Caco-2 (cell line): ENCODE data around the gene VN1R5. TPM values are rescaled to one million over a fixed set of nuclear protein-coding genes. Genes with fewer than 3 reads are reported as not detected.

Experiments used
- BruUV-seq: library from RNA; stranded (reverse); fragments of 400-500 nt; replicated peaks from 2 replicates; lab custom pipeline; 2021; lab: Mats Ljungman, UMichigan
- CTCF ChIA-PET: fragments of 300-600 bp; sonication (Branson Sonifier 250); formaldehyde crosslinking; loops from one replicate; lab custom pipeline; 2022; ENCODE audit warnings: antibody characterized with exemption; lab: Charles Lee
- POLR2A ChIA-PET: fragments of 300-600 bp; sonication (Branson Sonifier 250); formaldehyde crosslinking; loops from one replicate; lab custom pipeline; 2022; ENCODE audit warnings: antibody characterized with exemption; lab: Charles Lee
- DNase-seq, 2 experiments: peaks; one replicate each; pipeline versions ENCODE4 v3.0.0 to v3.0.0-alpha.2; 2020 to 2022
- H3K27me3 ChIP-seq: replicated peaks from 2 replicates; pipeline ENCODE4 v1.6.0; 2011; ENCODE audit warnings: low read length; ENCODE audit not compliant: control insufficient read depth, insufficient read depth
- H3K36me3 ChIP-seq: 2 replicates; pipeline ENCODE4 v1.5.1; 2011; ENCODE audit warnings: low read length; ENCODE audit not compliant: control insufficient read depth, insufficient read depth
- H3K4me1 ChIP-seq: fragments of 250-450 bp; sonication (Bioruptor Pico); 2 replicates; pipeline ENCODE4 v1.5.1; 2020; ENCODE audit warnings: mild to moderate bottlenecking
- H3K4me3 ChIP-seq: 2 replicates; pipeline ENCODE4 v1.5.1; 2011; ENCODE audit warnings: low read depth, mild to moderate bottlenecking, control low read depth, low read length
- H3K9me3 ChIP-seq: fragments of 250-450 bp; sonication (Bioruptor Pico); 2 replicates; pipeline ENCODE4 v1.5.1; 2020; ENCODE audit warnings: mild to moderate bottlenecking, moderate library complexity
- H3K27ac Mint-ChIP-seq: one replicate; pipeline ENCODE4 v1.8.0; 2022; ENCODE audit warnings: mixed read lengths; ENCODE audit not compliant: unreplicated experiment
- H3K27me3 Mint-ChIP-seq: one replicate; pipeline ENCODE4 v1.8.0; 2022; ENCODE audit warnings: mixed read lengths; ENCODE audit not compliant: insufficient read depth, unreplicated experiment
- H3K36me3 Mint-ChIP-seq: one replicate; pipeline ENCODE4 v1.8.0; 2022; ENCODE audit warnings: mild to moderate bottlenecking, mixed read lengths; ENCODE audit not compliant: insufficient read depth, unreplicated experiment
- H3K4me1 Mint-ChIP-seq: one replicate; pipeline ENCODE4 v1.8.0; 2022; ENCODE audit warnings: low read depth, mixed read lengths; ENCODE audit not compliant: unreplicated experiment
- H3K4me3 Mint-ChIP-seq: one replicate; pipeline ENCODE4 v1.8.0; 2022; ENCODE audit warnings: mild to moderate bottlenecking, moderate library complexity, mixed read lengths; ENCODE audit not compliant: unreplicated experiment
- H3K9me3 Mint-ChIP-seq: one replicate; pipeline ENCODE4 v1.8.0; 2022; ENCODE audit warnings: mixed read lengths; ENCODE audit not compliant: unreplicated experiment
- intact Hi-C: fragments of 100-400 bp; cut with micrococcal nuclease; formaldehyde crosslinking; loops from one replicate; pipeline ENCODE4 v1.10.0; 2022; ENCODE audit not compliant: unreplicated experiment
- total RNA-seq: library from RNA; stranded (reverse); gene quantifications from 2 replicates; pipeline ENCODE4 v1.2.3, GENCODE V29; 2022
- TF ChIP-seq, protein P1 (sequence below), 2 experiments: fragments of 200-600 bp in 1 of 2; IDR thresholded peaks; 1 replicate in 1 of 2; 2 replicates in 1 of 2; pipeline versions ENCODE4 v1.5.1 to v1.8.0; 2011 to 2022; ENCODE audit warnings: antibody characterized with exemption in 1 of 2, control low read depth in 1 of 2, inconsistent platforms in 1 of 2, low read depth in 1 of 2, low read length in 1 of 2, mild to moderate bottlenecking in 1 of 2, moderate library complexity in 1 of 2; ENCODE audit not compliant: insufficient read depth in 1 of 2, severe bottlenecking in 1 of 2, unreplicated experiment in 1 of 2

Gene VN1R5
- total RNA-seq, 1 experiment from 2014 or later = not detected

DNA sequence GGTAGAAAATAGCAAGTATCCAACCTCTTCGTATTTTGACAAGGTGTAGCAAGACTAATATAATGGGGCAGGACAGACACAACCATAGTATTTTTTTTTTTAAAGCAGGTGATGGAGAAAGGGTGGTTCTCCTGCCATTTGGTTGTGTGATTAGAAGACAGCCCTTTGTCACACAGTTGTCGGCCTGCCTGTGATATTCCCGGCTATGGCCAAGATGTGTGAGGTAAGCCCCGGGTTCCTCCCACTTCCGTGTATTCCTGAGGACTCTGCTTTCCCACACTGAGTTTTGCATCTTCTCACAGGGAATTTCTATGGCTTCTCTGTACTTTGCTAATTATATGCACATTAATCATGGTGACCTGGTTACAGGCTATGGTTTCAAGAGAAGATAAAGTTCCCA, 39.9 kb downstream of the VN1R5 start:
- H3K4me3 Mint-ChIP-seq = no peak overlapping the region
- intact Hi-C loops = loop anchor here (5.0 kb wide), 1 partner anchor 83 kb away; no protein-coding TSS in a partner anchor
- H3K36me3 Mint-ChIP-seq = no peaks in the 10 kb centered on the region
- no peak overlapping the region for H3K27ac Mint-ChIP-seq
- Histone ChIP-seq H3K9me3 (no peaks in the 10 kb centered on the region), H3K27me3 (no peaks in the 10 kb centered on the region), H3K4me3 (no peak overlapping the region), H3K36me3 (no peaks in the 10 kb centered on the region), H3K4me1 (no peaks in the 10 kb centered on the region)
- no TSS peak for BruUV-seq
- H3K4me1 Mint-ChIP-seq = no peaks in the 10 kb centered on the region
- no peaks in the 10 kb centered on the region for H3K9me3 Mint-ChIP-seq
- no peak for DNase-seq
- TF ChIP-seq, protein P1, sequence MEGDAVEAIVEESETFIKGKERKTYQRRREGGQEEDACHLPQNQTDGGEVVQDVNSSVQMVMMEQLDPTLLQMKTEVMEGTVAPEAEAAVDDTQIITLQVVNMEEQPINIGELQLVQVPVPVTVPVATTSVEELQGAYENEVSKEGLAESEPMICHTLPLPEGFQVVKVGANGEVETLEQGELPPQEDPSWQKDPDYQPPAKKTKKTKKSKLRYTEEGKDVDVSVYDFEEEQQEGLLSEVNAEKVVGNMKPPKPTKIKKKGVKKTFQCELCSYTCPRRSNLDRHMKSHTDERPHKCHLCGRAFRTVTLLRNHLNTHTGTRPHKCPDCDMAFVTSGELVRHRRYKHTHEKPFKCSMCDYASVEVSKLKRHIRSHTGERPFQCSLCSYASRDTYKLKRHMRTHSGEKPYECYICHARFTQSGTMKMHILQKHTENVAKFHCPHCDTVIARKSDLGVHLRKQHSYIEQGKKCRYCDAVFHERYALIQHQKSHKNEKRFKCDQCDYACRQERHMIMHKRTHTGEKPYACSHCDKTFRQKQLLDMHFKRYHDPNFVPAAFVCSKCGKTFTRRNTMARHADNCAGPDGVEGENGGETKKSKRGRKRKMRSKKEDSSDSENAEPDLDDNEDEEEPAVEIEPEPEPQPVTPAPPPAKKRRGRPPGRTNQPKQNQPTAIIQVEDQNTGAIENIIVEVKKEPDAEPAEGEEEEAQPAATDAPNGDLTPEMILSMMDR (IDR thresholded peaks at IDR 0.05; ENCODE audit: insufficient read depth in 1 of 2, low read depth in 1 of 2, low read length in 1 of 2, severe bottlenecking in 1 of 2, unreplicated experiment in 1 of 2) = no peak
- ChIA-PET CTCF (no interaction called here), POLR2A (no interaction called here)
- H3K27me3 Mint-ChIP-seq = no peaks in the 10 kb centered on the region

DNA sequence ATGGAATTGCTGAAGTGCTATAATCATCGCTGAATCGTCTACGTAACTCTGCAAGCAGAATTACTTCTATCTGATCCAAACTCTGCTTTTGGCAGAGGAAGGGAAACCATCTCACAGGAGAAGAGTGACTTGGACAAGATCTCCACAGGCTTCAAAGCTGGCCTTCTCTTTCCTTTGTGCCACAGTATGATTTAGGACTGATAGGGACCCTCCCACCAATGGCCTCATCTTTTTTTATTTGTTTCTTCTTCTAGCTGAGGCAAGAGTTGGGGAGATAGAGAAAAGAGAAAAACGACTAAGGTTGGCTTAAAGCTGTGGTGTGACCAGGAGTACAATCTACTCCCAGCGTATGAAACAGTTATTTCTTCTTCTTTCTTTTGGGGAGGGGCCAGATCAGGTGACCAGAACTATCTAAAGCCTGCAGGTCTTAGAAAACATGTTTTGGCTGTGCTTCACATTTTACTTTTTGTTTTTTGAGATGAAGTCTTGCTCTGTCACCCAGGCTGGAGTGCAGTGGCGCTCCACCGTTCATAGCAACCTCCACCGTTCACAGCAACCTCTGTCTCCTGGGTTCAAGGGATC, 40.8 kb downstream of the VN1R5 start:
- H3K27ac Mint-ChIP-seq = no peak overlapping the region

DNA sequence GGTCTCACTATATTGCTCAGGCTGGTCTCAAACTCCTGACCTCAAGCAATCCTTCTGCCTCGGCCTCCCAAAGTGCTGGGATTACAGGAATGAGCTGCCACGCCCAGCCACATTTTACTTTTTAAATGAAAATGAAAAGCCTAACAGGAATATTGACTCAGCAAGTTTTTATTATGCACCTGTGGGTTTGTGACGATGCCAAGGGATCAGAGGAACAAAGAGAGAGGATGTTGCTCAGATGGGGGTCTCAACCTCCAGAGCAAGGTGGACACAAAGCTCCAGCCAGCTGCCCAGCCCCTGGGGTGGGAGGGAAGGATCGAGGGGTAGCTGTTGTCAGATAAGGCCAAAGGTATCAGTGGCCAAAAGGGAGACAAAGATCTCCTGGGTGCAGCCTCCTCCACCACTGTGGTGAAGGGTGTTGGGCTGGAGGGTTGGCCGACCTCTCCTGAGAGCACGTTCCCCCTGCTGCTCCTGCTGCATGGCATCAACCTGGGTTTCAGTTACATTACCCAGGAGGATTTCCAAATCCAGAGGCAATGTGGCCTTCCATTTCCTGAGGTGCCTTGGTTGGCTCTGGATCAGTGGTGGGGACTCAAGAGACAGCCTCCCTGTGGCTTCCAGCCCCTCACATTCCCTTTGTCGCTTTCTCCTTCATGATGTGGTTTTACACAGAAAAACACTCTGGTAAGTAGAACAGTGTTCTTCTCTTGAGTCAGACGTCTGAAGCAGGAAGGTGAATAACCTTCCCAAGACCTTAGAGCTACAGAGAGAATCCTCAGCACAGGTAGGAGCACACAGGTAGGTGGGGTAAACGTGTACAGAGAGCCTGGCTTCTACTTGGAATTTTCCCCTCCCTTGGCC, 41.6 kb downstream of the VN1R5 start:
- no peak overlapping the region for H3K4me3 Mint-ChIP-seq
- no peak overlapping the region for H3K27ac Mint-ChIP-seq
- H3K27me3 Mint-ChIP-seq = no peaks in the 10 kb centered on the region
- TF ChIP-seq, protein P1 (IDR thresholded peaks at IDR 0.05; ENCODE audit: insufficient read depth in 1 of 2, low read depth in 1 of 2, low read length in 1 of 2, severe bottlenecking in 1 of 2, unreplicated experiment in 1 of 2) = no peak
- Histone ChIP-seq H3K9me3 (no peaks in the 10 kb centered on the region), H3K4me3 (no peak overlapping the region), H3K27me3 (no peaks in the 10 kb centered on the region), H3K4me1 (no peaks in the 10 kb centered on the region), H3K36me3 (no peaks in the 10 kb centered on the region; the same call in 1 of the 2 replicates)
- intact Hi-C loops = loop anchor here (5.0 kb wide), 1 partner anchor 85 kb away; no protein-coding TSS in a partner anchor
- no peaks in the 10 kb centered on the region for H3K9me3 Mint-ChIP-seq
- no peaks in the 10 kb centered on the region for H3K4me1 Mint-ChIP-seq
- POLR2A ChIA-PET = no interaction called here
- H3K36me3 Mint-ChIP-seq = peaks cover 9% of the 10 kb centered on the region
- CTCF ChIA-PET = no interaction called here
- no peak for DNase-seq
- BruUV-seq = no TSS peak

More for the DNA sequence above, 40.8 kb downstream of the VN1R5 start:
- intact Hi-C loops = loop anchor here (5.0 kb wide), 1 partner anchor 84 kb away; no protein-coding TSS in a partner anchor
- Histone ChIP-seq H3K9me3 (no peaks in the 10 kb centered on the region), H3K4me1 (no peaks in the 10 kb centered on the region), H3K27me3 (no peaks in the 10 kb centered on the region), H3K4me3 (no peak overlapping the region), H3K36me3 (no peaks in the 10 kb centered on the region)
- ChIA-PET POLR2A (no interaction called here), CTCF (no interaction called here)
- Mint-ChIP-seq H3K4me1 (no peaks in the 10 kb centered on the region), H3K36me3 (peaks cover 1% of the 10 kb centered on the region), H3K27me3 (no peaks in the 10 kb centered on the region), H3K4me3 (no peak overlapping the region), H3K9me3 (no peaks in the 10 kb centered on the region)
- BruUV-seq = no TSS peak
- DNase-seq = no peak
- TF ChIP-seq, protein P1 (IDR thresholded peaks at IDR 0.05; ENCODE audit: insufficient read depth in 1 of 2, low read depth in 1 of 2, low read length in 1 of 2, severe bottlenecking in 1 of 2, unreplicated experiment in 1 of 2) = no peak
